Progenitor cell of endocrine pancreas (in vitro differentiated cells): ENCODE measurements around the gene RBM43. TPM values are rescaled to one million over a fixed set of nuclear protein-coding genes. Genes with fewer than 3 reads are reported as not detected.

ENCODE experiments used
- DNase-seq: peaks from one replicate; pipeline ENCODE4 v3.0.0; 2021; ENCODE audit warnings: low spot score; ENCODE audit not compliant: unreplicated experiment
- H3K27ac Mint-ChIP-seq: 2 replicates; pipeline ENCODE4 v1.8.0; 2021; ENCODE audit warnings: mild to moderate bottlenecking, moderate library complexity, mixed read lengths
- H3K27me3 Mint-ChIP-seq: 2 replicates; pipeline ENCODE4 v1.8.0; 2021; ENCODE audit warnings: mixed read lengths
- H3K36me3 Mint-ChIP-seq: 2 replicates; pipeline ENCODE4 v1.8.0; 2022; ENCODE audit warnings: mixed read lengths; ENCODE audit not compliant: insufficient read depth
- H3K4me1 Mint-ChIP-seq: 2 replicates; pipeline ENCODE4 v1.8.0; 2021; ENCODE audit warnings: low read depth, mixed read lengths
- H3K4me3 Mint-ChIP-seq: 2 replicates; pipeline ENCODE4 v1.8.0; 2021; ENCODE audit warnings: low read depth, mild to moderate bottlenecking, moderate library complexity, mixed read lengths
- H3K9me3 Mint-ChIP-seq: 2 replicates; pipeline ENCODE4 v1.8.0; 2021; ENCODE audit warnings: low read depth, mixed read lengths
- total RNA-seq: library from RNA; stranded (reverse); gene quantifications from 2 replicates; pipeline ENCODE4 v1.2.1, GENCODE V29; 2021
- TF ChIP-seq, protein P1 (sequence below): fragments of 200-600 bp; sonication (generic); IDR thresholded peaks from one replicate; pipeline ENCODE4 v1.5.0; 2021; ENCODE audit warnings: antibody characterized with exemption, mild to moderate bottlenecking; ENCODE audit not compliant: unreplicated experiment

RBM43 gene
- total RNA-seq, 1 donor from 2014 or later, result 4.6 TPM

DNA sequence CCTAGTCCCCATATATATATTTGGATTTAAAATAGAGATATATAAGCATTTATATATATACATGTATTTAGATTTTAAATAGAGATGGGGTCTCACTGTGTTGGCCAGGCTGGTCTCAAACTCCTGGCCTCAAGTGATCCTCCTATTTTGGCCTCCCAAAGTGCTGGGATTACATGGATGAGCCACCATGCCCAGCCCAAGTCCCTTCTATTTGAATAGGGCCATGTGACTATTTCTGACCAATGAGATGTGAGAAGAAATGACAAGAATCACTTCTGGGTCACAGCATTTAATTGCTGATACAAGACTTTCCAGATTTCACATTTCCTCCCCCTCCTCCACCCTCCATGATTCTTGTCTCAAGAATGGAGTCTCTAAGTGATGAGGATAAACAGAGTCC is 6.4 kb upstream of the RBM43 start:
- TF ChIP-seq, protein P1, sequence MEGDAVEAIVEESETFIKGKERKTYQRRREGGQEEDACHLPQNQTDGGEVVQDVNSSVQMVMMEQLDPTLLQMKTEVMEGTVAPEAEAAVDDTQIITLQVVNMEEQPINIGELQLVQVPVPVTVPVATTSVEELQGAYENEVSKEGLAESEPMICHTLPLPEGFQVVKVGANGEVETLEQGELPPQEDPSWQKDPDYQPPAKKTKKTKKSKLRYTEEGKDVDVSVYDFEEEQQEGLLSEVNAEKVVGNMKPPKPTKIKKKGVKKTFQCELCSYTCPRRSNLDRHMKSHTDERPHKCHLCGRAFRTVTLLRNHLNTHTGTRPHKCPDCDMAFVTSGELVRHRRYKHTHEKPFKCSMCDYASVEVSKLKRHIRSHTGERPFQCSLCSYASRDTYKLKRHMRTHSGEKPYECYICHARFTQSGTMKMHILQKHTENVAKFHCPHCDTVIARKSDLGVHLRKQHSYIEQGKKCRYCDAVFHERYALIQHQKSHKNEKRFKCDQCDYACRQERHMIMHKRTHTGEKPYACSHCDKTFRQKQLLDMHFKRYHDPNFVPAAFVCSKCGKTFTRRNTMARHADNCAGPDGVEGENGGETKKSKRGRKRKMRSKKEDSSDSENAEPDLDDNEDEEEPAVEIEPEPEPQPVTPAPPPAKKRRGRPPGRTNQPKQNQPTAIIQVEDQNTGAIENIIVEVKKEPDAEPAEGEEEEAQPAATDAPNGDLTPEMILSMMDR, result no peak
- H3K4me3 Mint-ChIP-seq, result no peak overlapping the region
- H3K27ac Mint-ChIP-seq, result no peak overlapping the region
- H3K4me1 Mint-ChIP-seq, result peaks cover 4% of the 10 kb centered on the region
- H3K27me3 Mint-ChIP-seq, result peaks cover 4% of the 10 kb centered on the region
- DNase-seq, result no peak
- H3K36me3 Mint-ChIP-seq, result no peaks in the 10 kb centered on the region
- H3K9me3 Mint-ChIP-seq, result peaks cover 3% of the 10 kb centered on the region

DNA sequence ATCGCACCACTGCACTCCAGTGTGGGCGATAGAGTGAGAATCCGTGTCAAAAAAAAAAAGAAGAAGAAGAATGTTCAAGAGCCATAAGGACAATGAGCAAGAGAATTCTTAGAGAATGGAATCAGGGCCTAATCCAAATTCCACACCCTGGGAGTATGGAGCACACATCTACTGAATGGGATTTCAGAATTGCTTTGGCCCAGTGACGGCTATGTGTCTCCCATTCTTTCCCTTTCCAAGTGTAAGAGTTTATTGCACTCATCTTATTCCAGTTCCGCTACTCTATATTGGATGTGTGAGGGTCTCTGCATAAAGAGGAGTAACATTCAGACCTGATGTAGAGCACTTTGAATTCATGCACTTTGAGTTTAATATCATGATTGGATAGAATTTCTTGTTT is 5.9 kb upstream of the RBM43 start:
- peaks cover 3% of the 10 kb centered on the region for H3K9me3 Mint-ChIP-seq
- no peaks in the 10 kb centered on the region for H3K36me3 Mint-ChIP-seq
- H3K27ac Mint-ChIP-seq, result no peak overlapping the region
- TF ChIP-seq, protein P1, result no peak
- no peak for DNase-seq
- no peak overlapping the region for H3K4me3 Mint-ChIP-seq
- H3K27me3 Mint-ChIP-seq, result peaks cover 6% of the 10 kb centered on the region
- peaks cover 4% of the 10 kb centered on the region for H3K4me1 Mint-ChIP-seq

DNA sequence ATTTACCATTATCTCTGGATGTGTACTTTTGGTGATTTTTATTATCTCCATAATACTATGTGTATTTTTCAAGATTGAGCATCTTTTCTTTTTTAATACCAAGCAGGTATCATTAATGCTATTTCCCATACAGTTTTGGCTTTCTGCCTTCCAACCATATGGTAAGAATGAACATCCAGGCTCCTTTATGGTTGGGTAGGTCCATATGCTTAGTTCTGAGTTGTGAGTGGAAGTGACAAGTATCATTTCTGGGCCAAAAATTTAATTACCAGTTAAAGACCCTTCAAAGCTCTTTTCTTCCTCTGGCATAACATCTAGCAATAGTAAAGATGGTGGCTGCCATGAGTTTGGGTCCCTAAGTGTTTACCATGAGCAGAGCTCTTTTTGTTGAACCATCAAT is 4.3 kb upstream of the RBM43 start:
- no peaks in the 10 kb centered on the region for H3K36me3 Mint-ChIP-seq
- TF ChIP-seq, protein P1, result no peak
- peaks cover 6% of the 10 kb centered on the region for H3K27me3 Mint-ChIP-seq
- peaks cover 3% of the 10 kb centered on the region for H3K9me3 Mint-ChIP-seq
- peaks cover 8% of the 10 kb centered on the region for H3K4me1 Mint-ChIP-seq
- DNase-seq, result no peak
- no peak overlapping the region for H3K4me3 Mint-ChIP-seq
- no peak overlapping the region for H3K27ac Mint-ChIP-seq

DNA sequence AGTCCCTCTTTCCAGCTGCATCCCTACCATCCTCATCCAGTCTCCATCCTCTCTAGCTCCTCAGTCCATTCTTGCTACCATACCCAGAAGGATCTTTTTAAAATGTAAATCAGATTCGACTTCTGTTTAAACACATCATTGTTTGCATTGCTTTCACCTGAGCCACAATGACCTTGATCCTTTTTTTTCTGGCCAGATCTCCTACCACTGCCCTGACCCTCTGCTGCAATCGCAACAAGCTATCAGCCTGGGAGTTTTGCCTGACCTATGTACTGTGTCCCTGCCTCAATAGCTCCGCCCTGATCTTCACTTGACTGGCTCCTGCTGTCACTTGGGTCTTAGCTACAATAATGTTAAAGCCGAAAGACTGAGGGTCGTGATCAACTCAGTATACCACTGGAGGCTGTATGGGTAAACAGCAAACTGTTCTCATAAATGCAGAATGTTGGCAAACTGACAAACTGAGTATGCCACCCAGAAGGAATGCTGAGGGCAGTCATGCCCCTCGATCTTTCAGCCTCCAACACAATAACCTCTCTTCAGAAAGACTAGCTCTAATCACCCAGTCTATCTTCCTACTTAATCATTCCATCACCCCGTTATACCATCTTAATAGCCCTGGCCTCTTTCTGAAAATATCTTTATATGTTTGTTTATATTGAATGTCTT is 2.6 kb upstream of the RBM43 start:
- H3K4me3 Mint-ChIP-seq, result no peak overlapping the region
- peaks cover 6% of the 10 kb centered on the region for H3K27me3 Mint-ChIP-seq
- H3K9me3 Mint-ChIP-seq, result peaks cover 3% of the 10 kb centered on the region
- H3K4me1 Mint-ChIP-seq, result peaks cover 13% of the 10 kb centered on the region
- DNase-seq, result no peak
- H3K36me3 Mint-ChIP-seq, result no peaks in the 10 kb centered on the region
- TF ChIP-seq, protein P1, result no peak
- peak overlapping the region; percentile 3 for H3K27ac Mint-ChIP-seq

DNA sequence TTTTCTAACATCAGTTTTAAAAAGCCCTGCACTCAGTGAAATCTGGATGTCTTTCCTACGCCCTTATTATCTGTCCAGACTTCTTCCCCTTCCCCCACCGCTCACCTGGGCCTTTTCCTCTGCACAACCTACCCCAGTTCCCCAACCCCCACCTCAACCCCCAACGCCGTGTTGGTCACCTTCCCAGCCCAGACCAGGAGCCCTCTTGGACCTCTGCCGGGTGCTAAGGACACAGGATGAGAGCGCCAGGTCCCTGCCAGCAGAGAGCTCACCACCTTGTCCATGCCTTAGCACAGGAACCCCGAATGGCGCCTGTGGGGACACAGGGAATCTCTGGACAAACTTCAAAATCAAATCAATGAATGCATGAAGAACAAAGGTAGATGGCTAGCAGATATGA is 966 bp upstream of the RBM43 start:
- peak overlapping the region; percentile 2 for H3K4me3 Mint-ChIP-seq
- TF ChIP-seq, protein P1, result no peak
- H3K27me3 Mint-ChIP-seq, result peaks cover 6% of the 10 kb centered on the region
- no peak for DNase-seq
- no peak overlapping the region for H3K27ac Mint-ChIP-seq
- H3K4me1 Mint-ChIP-seq, result peaks cover 13% of the 10 kb centered on the region
- no peaks in the 10 kb centered on the region for H3K36me3 Mint-ChIP-seq
- H3K9me3 Mint-ChIP-seq, result peaks cover under 1% of the 10 kb centered on the region
